HG03095 (cell line): ENCODE data around the gene SLC6A6.
"Not testable (repeated sequence)": the region's sequence is repeated elsewhere in the genome, so short reads cannot be mapped to it uniquely, and the experiment has no call there.

Experiments
- ATAC-seq: cut with Tn5 transposase; IDR thresholded peaks from one replicate; pipeline ENCODE4 v1.9.1; 2021; ENCODE audit warnings: moderate library complexity; ENCODE audit not compliant: unreplicated experiment

The SLC6A6 gene

GRCh38 chr3:14503706-14504065 is 101.3 kb downstream of the SLC6A6 start:
- ATAC-seq: no peak

- no peak for ATAC-seq
These were observed 102.8 kb downstream of the SLC6A6 start for GRCh38 chr3:14505001-14505802.

GRCh38 chr3:14505803-14506500 is 103.5 kb downstream of the SLC6A6 start:
- ATAC-seq: no peak

GRCh38 chr3:14506626-14507304 is 104.4 kb downstream of the SLC6A6 start:
- no peak for ATAC-seq

- ATAC-seq: no peak
These were observed 104.9 kb downstream of the SLC6A6 start for GRCh38 chr3:14507305-14507741.

GRCh38 chr3:14507757-14508504 is 105.5 kb downstream of the SLC6A6 start:
- no peak for ATAC-seq

- ATAC-seq: no peak
These were observed 106.1 kb downstream of the SLC6A6 start for GRCh38 chr3:14508505-14508819.

- no peak for ATAC-seq
These were observed 106.8 kb downstream of the SLC6A6 start for GRCh38 chr3:14508966-14509795.

GRCh38 chr3:14509796-14510100 is 107.3 kb downstream of the SLC6A6 start:
- ATAC-seq: no peak

- ATAC-seq: no peak
These were observed 108.6 kb downstream of the SLC6A6 start for GRCh38 chr3:14510838-14511622.

GRCh38 chr3:14511623-14512280 is 109.3 kb downstream of the SLC6A6 start:
- no peak for ATAC-seq

- no peak for ATAC-seq
These were observed 110.0 kb downstream of the SLC6A6 start for GRCh38 chr3:14512281-14512941.

- no peak for ATAC-seq
These were observed 110.5 kb downstream of the SLC6A6 start for GRCh38 chr3:14512942-14513327.

GRCh38 chr3:14513566-14514322 is 111.3 kb downstream of the SLC6A6 start:
- no peak for ATAC-seq

- ATAC-seq: no peak
These were observed 111.9 kb downstream of the SLC6A6 start for GRCh38 chr3:14514323-14514720.

GRCh38 chr3:14515526-14515925 is 113.1 kb downstream of the SLC6A6 start:
- not testable (repeated sequence) for ATAC-seq

GRCh38 chr3:14516738-14517345 is 114.4 kb downstream of the SLC6A6 start:
- no peak for ATAC-seq
